ENCODE measurements around the gene BTN3A1.
"Not testable (repeated sequence)": the region's sequence is repeated elsewhere in the genome, so short reads cannot be mapped to it uniquely, and the experiment has no call there.

Gene BTN3A1

GRCh38 chr6:26415036-26415614 is 13.1 kb downstream of the BTN3A1 start:
- DNase-seq (ENCODE audit: low spot score), result no peak

GRCh38 chr6:26415791-26416190 is 13.7 kb downstream of the BTN3A1 start:
- DNase-seq (ENCODE audit: low spot score), result peak; percentile 15

- DNase-seq (ENCODE audit: low spot score), result no peak
These were observed 14.2 kb downstream of the BTN3A1 start for GRCh38 chr6:26416288-26416687.

- not testable (repeated sequence) for DNase-seq (ENCODE audit: low spot score)
These were observed 16.0 kb downstream of the BTN3A1 start for GRCh38 chr6:26418077-26418476.

GRCh38 chr6:26418795-26419194 is 16.7 kb downstream of the BTN3A1 start:
- not testable (repeated sequence) for DNase-seq (ENCODE audit: low spot score)

GRCh38 chr6:26420688-26421171 is 18.7 kb downstream of the BTN3A1 start:
- DNase-seq (ENCODE audit: low spot score), result peak; percentile 57

GRCh38 chr6:26421259-26422144 is 19.4 kb downstream of the BTN3A1 start:
- peak; percentile 94 for DNase-seq (ENCODE audit: low spot score)

GRCh38 chr6:26422329-26422728 is 20.3 kb downstream of the BTN3A1 start:
- DNase-seq (ENCODE audit: low spot score), result no peak

- no peak for DNase-seq (ENCODE audit: low spot score)
These were observed 24.8 kb downstream of the BTN3A1 start for GRCh38 chr6:26426691-26427450.

GRCh38 chr6:26427451-26427809 is 25.4 kb downstream of the BTN3A1 start:
- DNase-seq (ENCODE audit: low spot score), result no peak

- DNase-seq (ENCODE audit: low spot score), result no peak
These were observed 26.1 kb downstream of the BTN3A1 start for GRCh38 chr6:26428206-26428605.

GRCh38 chr6:26430787-26431186 is 28.7 kb downstream of the BTN3A1 start:
- no peak for DNase-seq (ENCODE audit: low spot score)

GRCh38 chr6:26431258-26432172 is 29.4 kb downstream of the BTN3A1 start:
- DNase-seq (ENCODE audit: low spot score), result no peak

- no peak for DNase-seq (ENCODE audit: low spot score)
These were observed 30.6 kb downstream of the BTN3A1 start for GRCh38 chr6:26432627-26433201.

- not testable (repeated sequence) for DNase-seq (ENCODE audit: low spot score)
These were observed 31.6 kb downstream of the BTN3A1 start for GRCh38 chr6:26433680-26434079.

- DNase-seq (ENCODE audit: low spot score), result no peak
These were observed 33.9 kb downstream of the BTN3A1 start for GRCh38 chr6:26436018-26436417.

- DNase-seq (ENCODE audit: low spot score), result no peak
These were observed 35.5 kb downstream of the BTN3A1 start for GRCh38 chr6:26437550-26437949.

- DNase-seq (ENCODE audit: low spot score), result no peak
These were observed 35.9 kb downstream of the BTN3A1 start for GRCh38 chr6:26438000-26438399.

- DNase-seq (ENCODE audit: low spot score), result no peak
These were observed 37.4 kb downstream of the BTN3A1 start for GRCh38 chr6:26439151-26440125.

GRCh38 chr6:26440977-26441358 is 38.9 kb downstream of the BTN3A1 start:
- no peak for DNase-seq (ENCODE audit: low spot score)

All from RKO (cell line).